A673 (cell line): Measurements from ENCODE around the gene IFI16. TPM values are rescaled to one million over a fixed set of nuclear protein-coding genes. Genes with fewer than 3 reads are reported as not detected.

Experiments used
- BruUV-seq: library from RNA; stranded (reverse); fragments of 400-500 nt; replicated peaks from 2 replicates; lab custom pipeline; 2021; lab: Mats Ljungman, UMichigan
- CTCF ChIA-PET: fragments of 300-600 bp; sonication (Branson Sonifier 250); formaldehyde crosslinking; loops from one replicate; lab custom pipeline; 2022; ENCODE audit warnings: antibody characterized with exemption; lab: Charles Lee
- POLR2A ChIA-PET: fragments of 300-600 bp; sonication (Branson Sonifier 250); formaldehyde crosslinking; loops from one replicate; lab custom pipeline; 2022; ENCODE audit warnings: antibody characterized with exemption; ENCODE audit not compliant: low non-redundant PET; lab: Charles Lee
- DNase-seq: peaks from one replicate; pipeline ENCODE4 v3.0.0-alpha.2; 2015; ENCODE audit warnings: low spot score
- H3K27ac ChIP-seq: fragments of 200-600 bp; sonication (generic); 2 replicates; pipeline ENCODE4 v1.5.1; 2016; ENCODE audit warnings: mixed run types, low read depth, mild to moderate bottlenecking, mixed read lengths, antibody characterized with exemption, low read length; ENCODE audit not compliant: poor library complexity, severe bottlenecking
- H3K27me3 ChIP-seq: fragments of 200-600 bp; sonication (generic); replicated peaks from 2 replicates; pipeline ENCODE4 v1.6.1; 2017; ENCODE audit warnings: mixed run types, low read depth, mild to moderate bottlenecking, mixed read lengths, antibody characterized with exemption, low read length; ENCODE audit not compliant: insufficient read depth, poor library complexity
- H3K36me3 ChIP-seq: fragments of 200-600 bp; sonication (generic); 2 replicates; pipeline ENCODE4 v1.6.1; 2016; ENCODE audit warnings: mixed run types, mild to moderate bottlenecking, mixed read lengths, antibody characterized with exemption, low read length; ENCODE audit not compliant: insufficient read depth, poor library complexity, severe bottlenecking
- H3K4me1 ChIP-seq: fragments of 200-600 bp; sonication (generic); 2 replicates; pipeline ENCODE4 v1.6.1; 2017; ENCODE audit warnings: mixed run types, mild to moderate bottlenecking, mixed read lengths, antibody characterized with exemption, low read length; ENCODE audit not compliant: insufficient read depth, poor library complexity, severe bottlenecking
- H3K4me3 ChIP-seq: fragments of 200-600 bp; sonication (generic); 2 replicates; pipeline ENCODE4 v1.5.1; 2016; ENCODE audit warnings: low read depth, mixed run types, mild to moderate bottlenecking, mixed read lengths, low read length; ENCODE audit not compliant: poor library complexity, severe bottlenecking
- H3K9me3 ChIP-seq: fragments of 200-600 bp; sonication (generic); 2 replicates; pipeline ENCODE4 v1.6.1; 2016; ENCODE audit warnings: mixed run types, low read depth, mild to moderate bottlenecking, mixed read lengths, antibody characterized with exemption, low read length; ENCODE audit not compliant: poor library complexity, severe bottlenecking
- EZH2 ChIP-seq: fragments of 200-600 bp; sonication (generic); IDR thresholded peaks from 2 replicates; pipeline ENCODE4 v1.6.1; 2017; ENCODE audit warnings: borderline replicate concordance, low read depth, mild to moderate bottlenecking, mixed read lengths, antibody characterized with exemption, low read length; ENCODE audit not compliant: poor library complexity, severe bottlenecking
- intact Hi-C: fragments of 100-400 bp; cut with micrococcal nuclease; formaldehyde crosslinking; loops from one replicate; pipeline ENCODE4 v1.10.0; 2022; ENCODE audit not compliant: unreplicated experiment
- total RNA-seq: library from RNA; stranded (reverse); gene quantifications from 2 replicates; pipeline ENCODE4 v1.2.3, GENCODE V29; 2021
- TF ChIP-seq, protein P1 (sequence below): fragments of 300-800, 200-600 bp; sonication (generic); conservative IDR thresholded peaks from 2 replicates; pipeline ENCODE4 v1.5.1; 2017; ENCODE audit warnings: low read depth, mild to moderate bottlenecking, antibody characterized with exemption, low read length, moderate library complexity, mixed read lengths

IFI16 gene
- total RNA-seq, 1 experiment from 2014 or later, result 87.4 TPM

DNA sequence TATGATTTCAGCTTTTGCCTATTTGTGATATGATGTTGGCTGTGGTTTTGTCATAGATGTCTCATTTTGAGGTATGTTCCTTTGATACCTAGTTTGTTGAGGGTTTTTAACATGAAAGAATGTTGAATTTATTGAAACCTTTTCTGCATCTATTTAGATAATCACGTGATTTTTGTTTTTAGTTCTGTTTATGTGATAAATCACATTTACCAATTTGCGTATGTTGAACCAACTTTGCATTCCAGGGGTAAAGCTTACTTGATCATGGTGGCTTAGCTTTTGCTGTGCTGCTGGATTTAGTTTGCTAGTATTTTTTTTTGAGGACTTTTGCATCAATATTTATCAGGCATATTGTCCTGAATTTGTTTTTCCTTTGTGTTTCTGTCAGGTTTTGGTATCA is 26.5 kb upstream of the IFI16 start:
- CTCF ChIA-PET, result no interaction called here
- DNase-seq, result no peak
- H3K36me3 ChIP-seq, result no peaks in the 10 kb centered on the region
- no peak for TF ChIP-seq EZH2
- TF ChIP-seq, protein P1, sequence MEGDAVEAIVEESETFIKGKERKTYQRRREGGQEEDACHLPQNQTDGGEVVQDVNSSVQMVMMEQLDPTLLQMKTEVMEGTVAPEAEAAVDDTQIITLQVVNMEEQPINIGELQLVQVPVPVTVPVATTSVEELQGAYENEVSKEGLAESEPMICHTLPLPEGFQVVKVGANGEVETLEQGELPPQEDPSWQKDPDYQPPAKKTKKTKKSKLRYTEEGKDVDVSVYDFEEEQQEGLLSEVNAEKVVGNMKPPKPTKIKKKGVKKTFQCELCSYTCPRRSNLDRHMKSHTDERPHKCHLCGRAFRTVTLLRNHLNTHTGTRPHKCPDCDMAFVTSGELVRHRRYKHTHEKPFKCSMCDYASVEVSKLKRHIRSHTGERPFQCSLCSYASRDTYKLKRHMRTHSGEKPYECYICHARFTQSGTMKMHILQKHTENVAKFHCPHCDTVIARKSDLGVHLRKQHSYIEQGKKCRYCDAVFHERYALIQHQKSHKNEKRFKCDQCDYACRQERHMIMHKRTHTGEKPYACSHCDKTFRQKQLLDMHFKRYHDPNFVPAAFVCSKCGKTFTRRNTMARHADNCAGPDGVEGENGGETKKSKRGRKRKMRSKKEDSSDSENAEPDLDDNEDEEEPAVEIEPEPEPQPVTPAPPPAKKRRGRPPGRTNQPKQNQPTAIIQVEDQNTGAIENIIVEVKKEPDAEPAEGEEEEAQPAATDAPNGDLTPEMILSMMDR, result no peak
- no peaks in the 10 kb centered on the region for H3K9me3 ChIP-seq
- no peak overlapping the region for H3K4me3 ChIP-seq
- H3K27me3 ChIP-seq, result peaks cover 2% of the 10 kb centered on the region
- H3K27ac ChIP-seq, result no peak overlapping the region
- no TSS peak for BruUV-seq
- POLR2A ChIA-PET, result no interaction called here
- no peaks in the 10 kb centered on the region for H3K4me1 ChIP-seq
- intact Hi-C loops, result no loop called here

DNA sequence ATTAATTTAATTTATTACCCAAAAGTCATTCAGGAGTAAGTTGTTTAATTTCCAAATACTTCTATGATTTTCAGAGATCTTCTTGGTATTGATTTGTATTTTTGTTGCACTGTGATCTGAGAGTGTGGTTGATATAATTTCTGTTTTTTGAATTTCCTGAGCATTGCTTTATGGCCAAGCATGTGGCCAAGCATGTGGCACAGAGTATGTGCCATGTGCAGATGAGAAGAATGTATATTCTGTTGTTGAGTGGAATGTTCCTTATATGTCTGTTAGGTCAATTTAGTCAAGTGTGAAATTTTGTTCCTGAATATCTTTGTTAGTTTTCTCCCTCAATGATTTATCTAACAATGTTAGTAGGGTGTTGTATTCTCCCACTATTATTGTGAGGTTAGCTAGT is 25.3 kb upstream of the IFI16 start:
- H3K27ac ChIP-seq, result no peak overlapping the region
- no peak overlapping the region for H3K4me3 ChIP-seq
- POLR2A ChIA-PET, result no interaction called here
- intact Hi-C loops, result no loop called here
- CTCF ChIA-PET, result no interaction called here
- TF ChIP-seq EZH2, result no peak
- TF ChIP-seq, protein P1, result no peak
- peaks cover 10% of the 10 kb centered on the region for H3K27me3 ChIP-seq
- no peak for DNase-seq
- no peaks in the 10 kb centered on the region for H3K4me1 ChIP-seq
- no peaks in the 10 kb centered on the region for H3K9me3 ChIP-seq
- H3K36me3 ChIP-seq, result no peaks in the 10 kb centered on the region
- BruUV-seq, result no TSS peak

DNA sequence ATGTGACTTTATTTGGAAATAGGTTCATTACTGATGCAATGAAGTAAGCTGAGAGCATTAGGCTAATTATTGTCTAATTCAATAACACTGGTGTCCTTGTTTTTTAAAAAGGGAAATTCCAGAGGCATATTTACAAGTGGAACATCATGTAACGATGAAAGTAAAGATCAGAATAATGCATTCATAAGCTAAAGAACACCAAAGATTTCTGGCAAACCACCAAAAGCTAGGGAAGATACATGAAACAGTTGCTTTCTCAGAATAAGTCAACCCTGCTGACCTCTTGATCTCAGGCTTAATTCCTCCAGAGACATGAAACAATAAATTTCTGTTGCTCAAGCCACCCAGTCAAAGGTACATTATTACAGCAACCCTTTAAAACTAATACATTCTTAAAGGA is 20.3 kb upstream of the IFI16 start:
- Histone ChIP-seq H3K9me3 (no peaks in the 10 kb centered on the region), H3K27me3 (peaks cover 10% of the 10 kb centered on the region), H3K27ac (no peak overlapping the region), H3K4me1 (no peaks in the 10 kb centered on the region), H3K4me3 (no peak overlapping the region), H3K36me3 (no peaks in the 10 kb centered on the region)
- DNase-seq, result no peak
- no TSS peak for BruUV-seq
- ChIA-PET CTCF (no interaction called here), POLR2A (no interaction called here)
- intact Hi-C loops, result no loop called here
- TF ChIP-seq, protein P1, result no peak
- TF ChIP-seq EZH2, result no peak
